Suppressor macrophage treated with lipopolysaccharide for 1 hour (primary cell): ENCODE data around the gene DCAF4L1.

Experiments used
- DNase-seq, 3 donors: peaks; one replicate each; pipeline ENCODE4 v3.0.0-alpha.2; 2020 to 2022

DCAF4L1 gene

DNA sequence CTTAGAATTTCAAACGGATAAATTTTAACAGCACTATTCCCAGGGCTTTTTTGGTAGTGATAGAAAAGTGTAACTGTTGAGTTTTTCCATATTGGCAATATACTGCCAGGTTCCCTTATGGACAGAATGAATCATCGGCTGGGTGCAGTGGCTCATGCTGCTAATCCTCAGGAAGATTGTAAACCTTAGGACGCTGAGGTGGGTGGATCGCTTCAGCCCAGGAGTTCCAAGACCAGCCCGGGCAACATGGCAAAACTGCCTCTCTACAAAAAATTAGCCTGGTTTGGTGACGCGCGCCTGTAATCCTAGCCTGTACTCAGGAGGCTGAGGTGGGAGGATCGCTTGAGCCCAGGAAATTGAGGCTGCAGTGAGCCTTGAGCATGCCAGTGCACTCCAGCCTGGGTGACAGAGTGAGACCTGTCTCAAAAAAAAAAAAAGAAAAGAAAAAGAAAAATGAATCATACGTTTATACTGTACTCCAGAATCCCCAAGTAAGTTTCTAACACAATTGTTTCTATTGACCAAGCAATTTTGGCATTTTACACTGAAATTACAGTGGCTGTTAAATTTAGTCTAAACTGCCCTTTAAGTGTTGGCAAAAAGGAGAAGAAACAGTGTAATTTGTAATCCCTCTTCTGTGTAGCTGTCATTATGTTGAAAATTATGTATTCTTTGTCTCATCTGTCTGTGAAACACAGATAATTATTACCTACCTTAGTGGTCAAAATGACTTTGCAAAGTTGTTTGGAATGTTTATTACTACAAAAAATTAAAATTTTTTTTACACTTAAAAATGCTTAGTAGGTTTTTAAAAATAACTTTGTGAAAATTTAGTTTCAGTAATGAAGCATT lies 10.6 kb downstream of the DCAF4L1 start:
- DNase-seq = no peak

DNA sequence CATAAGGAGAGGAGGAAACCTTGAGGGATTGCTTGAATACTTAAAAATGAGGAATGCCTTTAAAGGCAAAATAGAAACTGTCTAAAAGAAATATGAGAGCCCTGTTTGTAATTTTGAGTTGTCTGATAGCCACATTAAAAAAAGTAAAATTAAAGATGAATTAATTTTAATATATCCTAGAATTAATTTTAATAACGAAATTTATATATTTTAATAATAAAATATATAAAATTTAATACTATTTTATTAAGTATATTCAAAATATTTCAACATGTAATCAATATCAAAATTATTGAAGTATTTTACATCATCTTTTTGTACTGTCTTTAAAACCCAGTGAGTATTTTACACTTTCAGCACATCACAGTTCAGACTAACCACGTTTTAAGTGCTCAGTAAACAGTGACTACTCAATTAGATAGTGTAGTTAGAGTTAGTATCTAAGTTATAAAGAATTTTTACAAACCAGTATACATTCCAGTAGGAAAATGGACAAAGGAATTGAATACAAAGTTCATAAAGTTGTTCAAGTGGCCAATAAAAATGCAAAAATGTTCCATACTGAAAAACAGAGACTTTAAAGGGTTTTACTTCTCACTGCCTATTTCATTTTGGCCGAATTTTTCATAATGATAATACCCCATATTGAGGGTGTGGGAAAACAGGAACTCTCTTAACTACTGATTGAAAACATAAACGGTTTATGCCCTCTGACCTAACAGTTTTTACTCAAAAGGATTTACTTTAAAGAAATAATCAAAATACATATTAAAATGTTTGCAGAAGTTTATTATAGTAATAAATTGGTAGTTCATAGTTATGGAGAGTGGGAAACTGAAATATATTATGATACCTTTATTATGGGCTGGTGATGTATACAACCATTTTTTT lies 11.7 kb downstream of the DCAF4L1 start:
- no peak for DNase-seq

DNA sequence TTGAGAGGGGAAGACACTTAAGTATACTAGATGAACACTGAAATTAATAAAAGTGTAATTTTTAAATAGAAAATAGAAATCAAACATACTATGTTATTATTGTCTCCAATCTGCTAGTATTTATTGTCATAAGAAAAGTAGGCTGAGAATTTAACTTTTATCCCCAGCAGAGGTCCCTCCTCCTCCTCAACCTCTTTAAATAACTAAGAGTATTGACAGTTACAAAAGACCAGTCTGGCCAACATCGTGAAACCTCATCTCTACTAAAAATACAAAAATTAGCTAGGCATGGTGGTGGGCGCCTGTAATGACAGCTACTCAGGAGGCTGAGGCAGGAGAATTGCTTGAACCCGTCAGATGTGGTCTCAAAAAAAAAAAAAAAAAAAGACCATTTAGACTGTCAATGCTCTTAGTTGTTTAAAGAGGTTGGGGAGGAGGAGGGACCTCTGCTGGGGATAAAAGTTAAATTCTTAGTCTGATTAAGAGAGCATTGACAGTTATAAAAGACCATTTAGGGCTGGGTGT lies 13.0 kb downstream of the DCAF4L1 start:
- DNase-seq = no peak

DNA sequence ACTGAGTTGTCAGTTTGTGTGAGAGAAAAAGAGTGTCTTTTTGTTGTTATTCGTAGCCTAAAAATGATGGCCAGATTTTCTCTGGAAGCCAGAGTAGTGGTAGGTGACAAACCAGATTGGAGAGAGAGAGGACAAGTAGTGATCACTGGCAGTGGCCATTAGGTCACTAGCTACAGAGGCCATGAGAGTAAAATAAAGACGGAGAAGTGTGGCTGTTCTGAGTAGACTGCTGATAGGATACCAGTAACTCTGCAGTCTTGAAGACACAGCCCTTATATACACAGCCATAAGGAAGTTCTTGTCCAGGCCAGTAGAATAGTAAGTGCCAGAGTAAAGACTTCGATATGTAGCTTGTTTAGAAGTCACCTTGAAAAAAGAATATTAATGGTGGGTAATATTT lies 16.5 kb downstream of the DCAF4L1 start:
- no peak for DNase-seq

DNA sequence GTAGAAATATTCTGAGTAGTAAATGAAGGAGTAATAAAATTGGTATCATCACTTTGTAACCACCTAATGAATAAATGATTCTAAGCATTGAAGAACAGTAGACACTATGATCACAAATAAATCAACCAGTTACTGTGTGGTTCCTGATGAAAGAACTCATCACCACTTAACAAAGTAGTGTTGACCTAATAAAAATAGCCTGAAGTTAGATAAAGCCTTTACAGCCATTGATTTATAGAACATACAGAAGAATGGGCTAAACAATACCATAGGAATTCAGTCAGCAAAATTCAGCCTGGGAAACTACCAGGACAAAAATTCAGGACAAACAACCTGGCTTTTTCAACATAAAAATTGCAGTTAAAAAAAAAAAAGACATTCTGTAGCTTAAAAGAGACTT lies 17.8 kb downstream of the DCAF4L1 start:
- no peak for DNase-seq

DNA sequence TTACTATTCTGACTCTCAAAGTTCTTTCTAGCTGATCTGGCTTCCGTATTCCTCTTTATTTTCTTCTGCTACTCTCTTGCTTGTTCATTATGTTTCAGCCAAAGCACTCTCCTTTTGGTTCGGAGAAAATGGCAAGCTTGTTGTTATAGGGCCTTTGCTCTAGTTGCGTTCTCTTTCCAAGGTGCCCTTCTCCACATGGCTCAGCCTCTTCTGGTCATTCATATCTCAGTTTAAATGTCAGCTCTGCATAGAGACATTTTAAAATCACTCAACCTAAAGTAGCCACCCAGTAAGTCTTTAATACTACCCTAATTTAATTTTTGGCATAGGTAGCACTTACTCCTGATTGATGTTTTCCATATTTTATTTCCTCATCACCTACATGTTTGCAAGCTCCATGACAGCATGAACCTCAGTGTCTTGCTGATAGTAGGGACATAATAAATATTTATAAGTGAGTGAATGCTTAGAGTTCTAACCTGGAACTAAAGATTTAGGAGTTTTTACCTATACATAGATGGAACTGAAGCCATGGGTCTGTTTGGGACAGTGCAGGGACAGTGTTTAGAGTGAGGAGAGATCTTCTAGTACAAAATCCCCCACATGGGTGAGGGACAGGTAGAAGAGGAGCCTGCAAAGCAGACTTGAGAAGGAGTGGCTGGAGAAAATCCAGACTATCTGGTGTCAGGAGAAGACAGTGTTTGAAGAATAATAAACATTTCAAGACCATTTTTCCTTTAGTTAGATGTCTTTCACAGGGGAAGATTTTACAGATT lies 26.6 kb downstream of the DCAF4L1 start:
- no peak for DNase-seq

DNA sequence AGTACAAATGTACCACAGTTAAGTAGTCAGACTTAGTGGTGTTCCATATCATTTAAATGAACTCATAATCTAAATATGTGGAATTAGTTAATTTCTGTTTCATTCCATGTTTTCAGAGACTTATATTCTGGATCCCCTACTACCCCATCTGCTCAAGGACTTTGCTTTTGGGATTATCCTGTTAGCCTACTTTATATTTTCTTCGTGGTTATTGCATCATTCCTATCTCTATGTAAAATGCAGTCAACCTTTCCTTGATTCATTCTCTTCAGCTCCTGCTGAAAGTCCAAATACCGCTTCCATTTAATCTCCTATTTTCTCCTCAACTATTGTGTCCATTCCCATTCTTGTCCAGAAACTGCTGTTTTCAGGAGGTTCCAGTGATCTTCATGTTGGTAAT lies 33.9 kb downstream of the DCAF4L1 start:
- no peak for DNase-seq

DNA sequence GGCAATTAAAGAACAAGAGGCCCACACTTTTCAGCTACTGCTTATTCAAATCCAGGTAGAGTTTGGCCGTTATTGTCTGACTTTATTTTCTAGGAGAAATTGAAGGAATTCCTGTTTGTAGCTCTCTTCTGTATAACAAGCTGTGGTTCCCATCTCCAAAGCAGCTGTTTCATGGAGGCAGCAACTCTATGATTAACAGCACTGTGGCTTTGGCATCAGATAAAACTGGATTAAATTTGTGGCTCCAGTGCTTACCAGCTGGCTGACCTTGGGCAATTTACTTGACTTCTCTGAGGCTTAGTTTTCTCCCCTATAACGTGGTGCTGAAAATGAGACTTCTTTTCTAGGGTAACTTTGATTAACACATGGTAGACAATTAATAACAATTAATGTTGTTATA lies 36.9 kb downstream of the DCAF4L1 start:
- DNase-seq = no peak
